GM12891 (cell line): ENCODE measurements around the gene CDHR5.

Experiments used
- POLR2A ChIP-seq: IDR thresholded peaks from 2 replicates; pipeline ENCODE4 v1.6.1; 2011; ENCODE audit warnings: low read depth, low read length, control low read depth
- POLR2AphosphoS5 ChIP-seq: IDR thresholded peaks from 2 replicates; pipeline ENCODE4 v1.6.1; 2011; ENCODE audit warnings: low read depth, low read length, control low read depth
- POU2F2 ChIP-seq: IDR thresholded peaks from 2 replicates; pipeline ENCODE4 v1.6.1; 2011; ENCODE audit warnings: low read depth, mild to moderate bottlenecking, control low read depth, low read length, moderate library complexity
- SPI1 ChIP-seq: IDR thresholded peaks from 2 replicates; pipeline ENCODE4 v1.6.1; 2011; ENCODE audit warnings: low read depth, low read length, control low read depth
- TAF1 ChIP-seq: IDR thresholded peaks from 2 replicates; pipeline ENCODE4 v1.6.1; 2011; ENCODE audit warnings: low read depth, low read length, control low read depth

DNA sequence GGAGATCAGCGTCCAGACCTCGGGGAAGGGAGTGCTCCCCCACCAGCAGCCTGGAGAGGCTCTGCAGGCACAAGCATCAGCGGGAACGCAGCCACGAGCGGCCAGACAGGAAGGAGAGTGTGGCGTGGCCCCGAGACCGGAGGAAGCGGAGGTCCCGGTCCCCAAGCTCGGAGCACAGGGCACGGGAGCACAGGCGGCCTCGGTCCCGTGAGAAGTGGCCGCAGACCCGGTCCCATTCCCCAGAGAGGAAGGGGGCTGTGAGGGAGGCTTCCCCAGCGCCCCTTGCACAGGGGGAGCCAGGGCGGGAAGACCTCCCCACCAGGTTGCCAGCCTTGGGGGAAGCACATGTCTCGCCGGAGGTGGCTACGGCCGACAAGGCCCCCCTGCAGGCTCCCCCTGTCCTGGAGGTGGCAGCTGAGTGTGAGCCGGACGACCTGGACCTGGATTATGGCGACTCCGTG is 15.9 kb downstream of the CDHR5 start:
- TF ChIP-seq POLR2A (no peak), POLR2AphosphoS5 (no peak), POU2F2 (no peak), TAF1 (no peak), SPI1 (no peak)
